Kidney (tissue), 14 donors: ENCODE data around the gene RASAL1. TPM values are rescaled to one million over a fixed set of nuclear protein-coding genes. Genes with fewer than 3 reads are reported as not detected.

Experiments
- DNase-seq, 5 donors: peaks; one replicate each; pipeline ENCODE4 v3.0.0-alpha.2; 2013 to 2020
- FAIRE-seq: peaks from 2 replicates; lab custom pipeline; 2012; peaks lifted over from hg19 to GRCh38; lab: Jason Lieb, UNC
- H3K27ac ChIP-seq, 2 donors: one replicate each; pipeline ENCODE4 v1.7.0; 2013; ENCODE audit warnings: low read depth in 2 of 2, low read length in 2 of 2, inconsistent platforms in 1 of 2
- H3K27me3 ChIP-seq: one replicate; pipeline ENCODE4 v1.7.1; 2013; ENCODE audit warnings: low read length, inconsistent platforms; ENCODE audit not compliant: control insufficient read depth, insufficient read depth
- H3K36me3 ChIP-seq, 3 donors: one replicate each; pipeline versions ENCODE4 v1.7.0 to v1.7.1; 2013; ENCODE audit warnings: low read length in 3 of 3, control low read depth in 1 of 3, inconsistent platforms in 1 of 3; ENCODE audit not compliant: insufficient read depth in 3 of 3, control insufficient read depth in 2 of 3
- H3K4me1 ChIP-seq, 3 donors: one replicate each; pipeline versions ENCODE4 v1.7.0 to v1.7.1; 2013; ENCODE audit warnings: low read length in 3 of 3, inconsistent platforms in 1 of 3, low read depth in 1 of 3; ENCODE audit not compliant: control insufficient read depth in 2 of 3, insufficient read depth in 2 of 3
- H3K4me3 ChIP-seq, 3 donors: one replicate each; pipeline versions ENCODE4 v1.7.0 to v1.8.1; 2013; ENCODE audit warnings: low read length in 3 of 3, control low read depth in 1 of 3, inconsistent platforms in 1 of 3
- H3K9ac ChIP-seq, 3 donors: one replicate each; pipeline versions ENCODE4 v1.7.0 to v1.7.1; 2013; ENCODE audit warnings: low read length in 3 of 3, control low read depth in 1 of 3, inconsistent platforms in 1 of 3
- H3K9me3 ChIP-seq, 3 donors: one replicate each; pipeline versions ENCODE4 v1.7.0 to v1.7.1; 2013; ENCODE audit warnings: low read length in 3 of 3, control low read depth in 1 of 3, inconsistent platforms in 1 of 3; ENCODE audit not compliant: control insufficient read depth in 2 of 3, insufficient read depth in 1 of 3
- CTCF ChIP-seq: IDR thresholded peaks from 3 replicates; pipeline ENCODE4 v1.5.1; 2012; ENCODE audit warnings: mild to moderate bottlenecking, moderate library complexity, borderline replicate concordance; ENCODE audit not compliant: insufficient read depth; ENCODE audit errors: extremely low read depth
- intact Hi-C: fragments of 100-400 bp; cut with DNase I; formaldehyde crosslinking; loops from one replicate; pipeline ENCODE4 v1.11.1; 2022
- polyA plus RNA-seq: library from polyadenylated mRNA; stranded (reverse); fragments of 350-450 nt; fragmentation: Illumina TruSeq; extraction: RNeasy Lipid Tissue Mini Kit (QIAGEN cat#74804); gene quantifications from one replicate; pipeline ENCODE4 v1.2.3, GENCODE V29; 2014; ENCODE audit warnings: low read depth, low replicate concordance; ENCODE audit not compliant: insufficient read depth
- total RNA-seq: library from RNA; stranded (reverse); fragmentation: NEBNext Ultra II Directional; extraction: Animal tissue kit (Norgen Biotek cat#: 25700); gene quantifications from one replicate; pipeline ENCODE4 v1.2.1, GENCODE V29; 2021
- donor health status: control.
- donor health status: control.
- donor health status: control.
- donor health status: control.
- donor health status: control.
- donor health status: DM: yes; HTN: yes; CAD: no.
- donor health status: Normal renal cell carcinoma (clear cell type).

RASAL1 gene
- total and polyA plus RNA-seq, 2 donors from 2014 or later, result 23.5 to 58.3 TPM

- Histone ChIP-seq H3K4me1 (peaks cover 0 to 4% (median 0%) of the 10 kb centered on the region in 3 donors), H3K27me3 (no peaks in the 10 kb centered on the region), H3K9ac (no peak overlapping the region), H3K36me3 (no peaks in the 10 kb centered on the region), H3K4me3 (no peak overlapping the region), H3K27ac (no peak overlapping the region), H3K9me3 (no peaks in the 10 kb centered on the region)
- intact Hi-C loops, result no loop called here
- FAIRE-seq (no peak), DNase-seq (no peak)
- TF ChIP-seq CTCF, result no peak
Observed at GRCh38 chr12:113067987-113068935, 67.3 kb downstream of the RASAL1 start.

GRCh38 chr12:113066813-113067400 is 68.7 kb downstream of the RASAL1 start:
- Histone ChIP-seq H3K27me3 (no peaks in the 10 kb centered on the region), H3K4me3 (no peak overlapping the region), H3K36me3 (no peaks in the 10 kb centered on the region), H3K9ac (no peak overlapping the region), H3K27ac (no peak overlapping the region), H3K9me3 (no peaks in the 10 kb centered on the region), H3K4me1 (peaks cover 0 to 4% (median 0%) of the 10 kb centered on the region in 3 donors)
- FAIRE-seq (no peak), DNase-seq (no peak)
- TF ChIP-seq CTCF, result no peak
- intact Hi-C loops, result no loop called here

GRCh38 chr12:113065126-113066007 is 70.2 kb downstream of the RASAL1 start:
- no peaks in the 10 kb centered on the region for H3K36me3 ChIP-seq
- DNase-seq, result peak in 4 of 5 donors; percentile 63 to 71 (median 66)
- no peak for FAIRE-seq
- H3K9me3 ChIP-seq, result no peaks in the 10 kb centered on the region
- no peaks in the 10 kb centered on the region for H3K4me1 ChIP-seq
- no peaks in the 10 kb centered on the region for H3K27me3 ChIP-seq
- intact Hi-C loops, result no loop called here
- no peak overlapping the region for H3K4me3 ChIP-seq
- no peak overlapping the region for H3K27ac ChIP-seq
- no peak overlapping the region for H3K9ac ChIP-seq
- TF ChIP-seq CTCF, result no peak
